HepG2 (cell line): Measurements from ENCODE around the gene PXDC1. TPM values are rescaled to one million over a fixed set of nuclear protein-coding genes. Genes with fewer than 3 reads are reported as not detected.

Experiments
- ATAC-seq: fragments of 200-7000 bp; cut with Tn5 transposase; 3 replicates; pipeline ENCODE4 v1.9.1; 2020; ENCODE audit warnings: mild to moderate bottlenecking, moderate library complexity
- BruUV-seq: library from RNA; stranded (reverse); fragments of 400-500 nt; replicated peaks from 2 replicates; lab custom pipeline; 2021; lab: Mats Ljungman, UMichigan
- CTCF ChIA-PET: fragments of 300-600 bp; formaldehyde crosslinking; extraction: SDS; loops from one replicate; lab custom pipeline; 2021; ENCODE audit warnings: low total read pairs, inconsistent platforms, low intra/inter-chr PET ratio; lab: Yijun Ruan, JAX
- POLR2A ChIA-PET: fragments of 350-600 bp; sonication (Branson Sonifier 250); formaldehyde crosslinking; loops from one replicate; lab custom pipeline; 2020; ENCODE audit warnings: antibody characterized with exemption, inconsistent platforms; lab: Yijun Ruan, JAX
- DNase-seq: peaks from one replicate; pipeline ENCODE4 v3.0.0-alpha.2; 2015; ENCODE audit warnings: low spot score
- FAIRE-seq: peaks from 3 replicates; lab custom pipeline; 2011; peaks lifted over from hg19 to GRCh38; lab: Jason Lieb, UNC
- H2AFZ ChIP-seq: one replicate; pipeline ENCODE4 v1.6.1; 2011; ENCODE audit warnings: low read length, inconsistent platforms
- H3K27ac ChIP-seq: fragments of 300-600 bp; 3 replicates; pipeline ENCODE4 v1.8.0; 2011; ENCODE audit warnings: mixed run types, mild to moderate bottlenecking, mixed read lengths, low read length, inconsistent platforms; ENCODE audit not compliant: insufficient read depth; ENCODE audit errors: extremely low read length
- H3K27me3 ChIP-seq, 2 experiments: fragments of 200-600 bp in 1 of 2; 2 replicates in 1 of 2; 3 replicates in 1 of 2; pipeline versions ENCODE4 v1.6.0 to v1.8.0; 2011; ENCODE audit warnings: low read length in 2 of 2, mild to moderate bottlenecking in 2 of 2, moderate library complexity in 2 of 2, inconsistent platforms in 1 of 2; ENCODE audit not compliant: insufficient read depth in 2 of 2, control insufficient read depth in 1 of 2
- H3K36me3 ChIP-seq, 2 experiments: fragments of 200-600 bp in 1 of 2; replicated peaks in 1 of 2; 2 replicates in 1 of 2; 3 replicates in 1 of 2; pipeline versions ENCODE4 v1.5.1 to v1.8.0; 2011; ENCODE audit warnings: low read length in 2 of 2, inconsistent platforms in 1 of 2; ENCODE audit not compliant: insufficient read depth in 2 of 2, control insufficient read depth in 1 of 2
- H3K4me1 ChIP-seq: 2 replicates; pipeline ENCODE4 v1.5.1; 2012; ENCODE audit warnings: low read length, inconsistent platforms; ENCODE audit not compliant: insufficient read depth
- H3K4me2 ChIP-seq: 2 replicates; pipeline ENCODE4 v1.6.0; 2011; ENCODE audit warnings: low read depth, low read length, inconsistent platforms
- H3K4me3 ChIP-seq, 3 experiments: fragments of 200-600 bp in 1 of 3; sonication (generic), shearing (Covaris generic) in 1 of 3; replicated peaks in 1 of 3; 2 replicates each; pipeline ENCODE4 v1.5.1; 2011 to 2016; ENCODE audit warnings: low read length in 3 of 3, inconsistent platforms in 2 of 3, low read depth in 2 of 3, mild to moderate bottlenecking in 2 of 3, control low read depth in 1 of 3, mixed read lengths in 1 of 3; ENCODE audit not compliant: insufficient read depth in 1 of 3
- H3K79me2 ChIP-seq: one replicate; pipeline ENCODE4 v1.6.1; 2011; ENCODE audit warnings: low read length, inconsistent platforms; ENCODE audit not compliant: insufficient read depth
- H3K9ac ChIP-seq: 2 replicates; pipeline ENCODE4 v1.6.0; 2011; ENCODE audit warnings: mild to moderate bottlenecking, low read depth, low read length, inconsistent platforms; ENCODE audit not compliant: insufficient read depth
- H3K9me3 ChIP-seq: 2 replicates; pipeline ENCODE4 v1.5.1; 2012; ENCODE audit warnings: mild to moderate bottlenecking, low read length
- H4K20me1 ChIP-seq: 2 replicates; pipeline ENCODE4 v1.6.0; 2011; ENCODE audit warnings: inconsistent platforms, mild to moderate bottlenecking, low read length, moderate library complexity; ENCODE audit not compliant: insufficient read depth
- AHR ChIP-seq: IDR thresholded peaks from 2 replicates; pipeline ENCODE4 v1.6.1; 2018; ENCODE audit warnings: missing genetic modification reagents, missing compliant biosample characterization
- AKAP8 ChIP-seq: sonication (generic); formaldehyde crosslinking; IDR thresholded peaks from 2 replicates; pipeline ENCODE4 v1.5.1; 2020; ENCODE audit warnings: mild to moderate bottlenecking, missing genetic modification reagents
- FOXJ3 ChIP-seq: sonication (generic); formaldehyde crosslinking; IDR thresholded peaks from 2 replicates; pipeline ENCODE4 v1.4.0; 2020; ENCODE audit warnings: missing genetic modification reagents, mild to moderate bottlenecking, borderline replicate concordance
- KDM2A ChIP-seq: sonication (generic); formaldehyde crosslinking; IDR thresholded peaks from 2 replicates; pipeline ENCODE4 v1.4.0; 2020; ENCODE audit warnings: low read depth, missing genetic modification reagents, borderline replicate concordance
- MAFK ChIP-seq, 2 experiments: IDR thresholded peaks in 1 of 2; conservative IDR thresholded peaks in 1 of 2; 2 replicates each; pipeline ENCODE4 v1.6.1; 2011; ENCODE audit warnings: improper control_type of control experiment in 2 of 2, low read length in 2 of 2
- ZNF768 ChIP-seq: sonication (generic); formaldehyde crosslinking; IDR thresholded peaks from 2 replicates; pipeline ENCODE4 v1.4.0; 2020; ENCODE audit warnings: missing genetic modification reagents
- WGBS: methylation state at CpG from one replicate; pipeline ENCODE4 v1.1.6; 2017; ENCODE audit warnings: low lambda C conversion rate; 5-methylcytosine and 5-hydroxymethylcytosine counted together
- in situ Hi-C: cut with HindIII; loops from 2 replicates; pipeline ENCODE4 v1.10.0; 2017; ENCODE audit warnings: low pct_unique_long_range_greater_than_20kb; ENCODE audit not compliant: extremely low pct_ligation_motif_present
- intact Hi-C: fragments of 100-400 bp; cut with micrococcal nuclease; formaldehyde crosslinking; loops from one replicate; pipeline ENCODE4 v1.10.0; 2022; ENCODE audit not compliant: unreplicated experiment
- polyA plus RNA-seq, 8 experiments: library from polyadenylated mRNA; depleted of rRNA in 3 of 8; stranded (reverse) in 7 of 8; unstranded in 1 of 8; fragments of >200 nt; fragmentation: Illumina TruSeq in 4 of 8; extraction: Trizol in 4 of 8; gene quantifications; 2 replicates each; pipeline versions ENCODE4 v1.2.1 to v1.2.3, GENCODE V29; 2011 to 2016; ENCODE audit warnings: low read depth in 4 of 8, missing spikeins in 1 of 8, mixed read lengths in 1 of 8; ENCODE audit not compliant: insufficient read depth in 1 of 8
- total RNA-seq, 5 experiments: library from RNA; depleted of rRNA; stranded (reverse); fragments of >200 nt; fragmentation: Illumina TruSeq; extraction: Trizol; gene quantifications; 2 replicates each; pipeline ENCODE4 v1.2.3, GENCODE V29; 2016; ENCODE audit warnings: low read depth in 1 of 5
- TF ChIP-seq, protein P1 (sequence below): sonication (generic); formaldehyde crosslinking; IDR thresholded peaks from 2 replicates; pipeline ENCODE4 v1.8.1; 2023; ENCODE audit warnings: mild to moderate bottlenecking, missing genetic modification reagents

Gene PXDC1
- total and polyA plus RNA-seq, 2 of the 13 experiments (the other 11 are each of a cell fraction or from before 2014, with no cell fraction given), result 32.4 to 34.7 TPM

DNA sequence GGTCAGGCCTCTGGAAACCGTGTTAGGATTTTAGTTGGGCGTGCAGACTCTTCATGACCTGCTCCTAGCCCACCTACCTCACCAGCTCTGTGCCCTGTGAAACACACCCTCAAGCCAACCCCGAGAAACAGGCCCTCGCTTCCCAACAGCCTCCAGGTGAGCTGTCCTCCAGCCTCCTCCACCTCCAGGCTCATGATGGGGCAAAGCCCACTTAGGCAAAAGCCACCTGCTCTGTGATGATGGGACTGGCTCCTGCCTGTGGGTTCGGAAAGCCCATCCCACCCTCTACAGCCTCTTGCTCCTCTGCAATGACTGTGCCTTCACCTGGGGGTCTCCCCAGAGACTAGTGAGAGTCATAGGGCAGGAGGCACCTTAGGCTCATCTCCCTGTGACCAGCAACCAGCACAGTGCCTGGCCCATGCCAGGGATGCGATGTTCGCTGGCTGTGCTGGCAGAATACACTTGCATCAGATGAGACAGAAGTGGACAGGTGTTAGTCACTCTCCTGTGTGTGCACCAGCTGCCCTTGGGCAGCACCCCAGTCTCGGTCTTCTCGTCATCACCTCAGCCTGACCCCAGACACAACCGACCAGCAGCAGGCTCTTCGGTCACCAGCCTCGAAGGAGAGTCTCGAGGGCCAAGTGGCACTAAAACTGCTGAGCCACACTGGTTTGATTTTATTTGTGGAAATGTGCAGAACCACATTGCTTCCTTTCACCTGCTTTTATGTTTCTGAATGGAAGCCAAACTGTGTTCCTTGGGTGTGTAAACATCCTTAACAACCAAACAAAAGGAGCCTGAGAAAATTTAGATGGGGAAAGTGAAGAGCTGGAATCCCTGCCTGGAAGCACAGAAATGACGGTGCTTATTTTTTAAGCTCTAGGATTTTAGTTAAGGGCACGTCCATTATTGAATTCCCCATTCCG is 10.7 kb downstream of the PXDC1 start:
- BruUV-seq, result no TSS peak
- intact Hi-C loops, result no loop called here
- POLR2A ChIA-PET, result interaction anchor here (1.2 kb wide), 1 partner anchor 100 kb away, joined by 3 read pairs; no protein-coding TSS in a partner anchor
- DNase-seq (no peak), ATAC-seq (no peak)
- Histone ChIP-seq H3K36me3 (peaks cover 32 to 48% of the 10 kb centered on the region in 2 experiments), H3K27me3 (no peaks in the 10 kb centered on the region), H2AFZ (no peak overlapping the region), H3K9ac (no peak overlapping the region), H3K9me3 (no peaks in the 10 kb centered on the region)
- TF ChIP-seq AHR (peak; percentile 47; the same call in 1 of the 2 replicates), KDM2A (CRISPR knock-in tag) (0 out of 2 replicates have a peak, but pooled peaks have one; percentile 19), ZNF768 (CRISPR knock-in tag) (peak; percentile 20; the same call in 1 of the 2 replicates), AKAP8 (CRISPR knock-in tag) (0 out of 2 replicates have a peak, but pooled peaks have one; percentile 15), MAFK (conservative IDR thresholded peaks at IDR 0.05 in 1 of 2, IDR thresholded peaks at IDR 0.05 in 1 of 2; ENCODE audit: low read length in 2 of 2) (0 out of 4 replicates have a peak, but pooled peaks of 1 of the 2 experiments have one; percentile 10), FOXJ3 (CRISPR knock-in tag) (no peak)
- TF ChIP-seq, protein P1, sequence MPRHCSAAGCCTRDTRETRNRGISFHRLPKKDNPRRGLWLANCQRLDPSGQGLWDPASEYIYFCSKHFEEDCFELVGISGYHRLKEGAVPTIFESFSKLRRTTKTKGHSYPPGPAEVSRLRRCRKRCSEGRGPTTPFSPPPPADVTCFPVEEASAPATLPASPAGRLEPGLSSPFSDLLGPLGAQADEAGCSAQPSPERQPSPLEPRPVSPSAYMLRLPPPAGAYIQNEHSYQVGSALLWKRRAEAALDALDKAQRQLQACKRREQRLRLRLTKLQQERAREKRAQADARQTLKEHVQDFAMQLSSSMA, result no peak
- TF ChIP-seq, all 625 proteins: peak for 5
- 96% methylated on average over 16 of the region's 16 CpGs for WGBS
- Histone ChIP-seq H3K4me3 (no peak overlapping the region), H3K27ac (no peak overlapping the region), H4K20me1 (peaks cover 53% of the 10 kb centered on the region), H3K4me1 (peaks cover 51% of the 10 kb centered on the region), H3K79me2 (peaks cover 64% of the 10 kb centered on the region), H3K4me2 (no peak overlapping the region)
- no peak for FAIRE-seq
- CTCF ChIA-PET, result interaction anchor here (1.5 to 3.5 kb wide), 3 partner anchors 146 to 237 kb away, joined by 4 to 35 read pairs (median 26); no protein-coding TSS in a partner anchor
- in situ Hi-C loops, result loop anchor here (5.0 kb wide), 2 partner anchors 186 to 251 kb away; no protein-coding TSS in a partner anchor
